Non-pigmented ciliary epithelial cell (primary cell): ENCODE data around the gene SIX4.
"Not testable (repeated sequence)": the region's sequence is repeated elsewhere in the genome, so short reads cannot be mapped to it uniquely, and the experiment has no call there.

ENCODE experiments used
- DNase-seq: peaks from one replicate; pipeline ENCODE4 v3.0.0-alpha.2; 2010; ENCODE audit warnings: low read depth

The SIX4 gene

DNA sequence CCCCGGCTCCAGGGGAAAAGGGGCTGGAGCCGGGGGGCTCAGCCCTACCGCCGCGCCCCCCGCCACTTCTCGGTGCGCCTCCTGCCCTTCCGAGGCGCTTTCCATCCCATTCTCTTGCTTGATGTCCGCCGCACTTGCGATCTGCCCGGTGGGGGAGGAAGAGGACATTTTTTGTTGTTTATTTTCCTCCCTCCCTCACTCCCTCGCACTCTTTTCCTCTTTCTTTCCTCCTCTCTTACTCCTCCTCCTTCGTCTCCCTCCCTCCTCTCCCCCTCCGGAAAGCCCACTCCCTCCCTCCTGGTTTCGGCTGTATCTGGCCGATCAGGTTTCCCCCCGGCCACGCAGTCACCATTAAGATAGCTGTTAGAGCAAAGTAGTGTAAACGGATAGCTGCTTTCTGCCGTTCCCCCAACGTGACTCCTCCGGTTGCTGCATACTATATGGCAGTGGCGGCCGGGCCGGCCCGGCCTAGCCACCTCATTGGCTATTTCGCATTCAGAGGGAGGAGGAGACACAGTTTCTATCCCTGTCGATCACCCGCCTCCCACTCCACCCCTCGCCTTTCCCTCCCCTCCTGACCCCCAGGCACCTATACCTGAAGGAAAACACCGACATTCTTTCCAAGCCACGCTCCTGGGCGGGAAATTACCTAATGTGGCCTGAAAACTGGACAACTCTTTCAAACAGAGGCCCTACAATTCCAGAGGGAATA lies at the start of gene SIX4:
Gene SIX4 (minus strand): TSS at position 445 of the 712 bp plus-strand sequence. CDS start 277 bp downstream, at position 168.
- DNase-seq, result no peak

DNA sequence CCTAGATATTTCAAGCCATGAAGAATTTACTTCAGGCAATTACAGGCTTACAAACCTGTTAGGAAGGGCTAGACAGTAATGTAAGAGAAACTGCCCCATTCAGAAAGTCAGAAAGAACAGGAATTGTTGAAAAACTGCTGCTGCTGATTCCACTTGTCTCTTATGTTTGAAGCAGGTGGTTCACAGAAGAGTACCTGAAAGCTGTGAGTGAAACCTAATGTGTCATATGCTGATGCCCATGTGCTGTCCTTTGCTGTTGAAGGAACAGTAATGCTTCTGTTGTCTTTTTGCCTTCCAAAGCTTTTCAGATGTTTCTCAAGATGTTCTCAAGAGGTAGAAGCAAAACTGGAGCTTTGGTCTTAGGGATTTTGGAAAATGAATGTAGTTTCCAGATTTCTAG lies 49.4 kb upstream of the SIX4 start:
- no peak for DNase-seq

DNA sequence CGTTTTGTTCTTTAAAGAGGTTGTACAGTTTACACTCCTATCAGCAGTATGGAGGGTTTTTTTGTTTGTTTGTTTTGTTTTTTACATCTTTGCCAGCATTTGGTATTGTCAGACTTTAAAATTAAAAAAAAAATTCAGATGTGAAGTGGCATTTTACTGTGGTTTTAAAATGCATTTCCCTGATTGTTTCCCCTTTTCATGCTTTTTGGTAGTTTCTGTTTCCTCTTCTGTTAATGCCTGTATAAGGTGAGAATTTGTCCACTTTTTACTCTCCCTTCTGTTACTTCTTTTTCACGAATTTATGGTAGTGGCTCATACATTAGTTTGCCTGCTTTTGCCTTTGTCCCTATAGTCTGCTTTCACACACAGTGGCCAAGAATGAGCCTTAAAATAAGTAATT lies 47.0 kb upstream of the SIX4 start:
- no peak for DNase-seq

DNA sequence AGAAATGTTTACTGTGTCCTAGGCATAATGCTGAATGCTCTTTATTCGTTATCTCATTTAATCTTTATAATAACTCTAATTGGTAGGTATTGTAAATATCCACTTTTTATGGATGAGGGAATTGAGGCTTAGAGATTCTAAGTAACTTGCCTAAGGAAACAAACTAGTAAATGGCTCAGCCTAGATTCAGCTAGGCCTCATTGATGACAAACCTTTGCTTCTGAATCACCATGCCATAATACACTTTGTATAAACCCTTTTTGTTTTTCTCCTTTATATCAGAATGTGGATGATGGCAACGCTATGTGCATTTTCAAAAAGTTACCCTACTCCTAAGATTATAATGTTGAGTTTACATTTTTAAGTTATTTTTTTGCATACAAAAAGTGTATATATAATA lies 44.5 kb upstream of the SIX4 start:
- no peak for DNase-seq

DNA sequence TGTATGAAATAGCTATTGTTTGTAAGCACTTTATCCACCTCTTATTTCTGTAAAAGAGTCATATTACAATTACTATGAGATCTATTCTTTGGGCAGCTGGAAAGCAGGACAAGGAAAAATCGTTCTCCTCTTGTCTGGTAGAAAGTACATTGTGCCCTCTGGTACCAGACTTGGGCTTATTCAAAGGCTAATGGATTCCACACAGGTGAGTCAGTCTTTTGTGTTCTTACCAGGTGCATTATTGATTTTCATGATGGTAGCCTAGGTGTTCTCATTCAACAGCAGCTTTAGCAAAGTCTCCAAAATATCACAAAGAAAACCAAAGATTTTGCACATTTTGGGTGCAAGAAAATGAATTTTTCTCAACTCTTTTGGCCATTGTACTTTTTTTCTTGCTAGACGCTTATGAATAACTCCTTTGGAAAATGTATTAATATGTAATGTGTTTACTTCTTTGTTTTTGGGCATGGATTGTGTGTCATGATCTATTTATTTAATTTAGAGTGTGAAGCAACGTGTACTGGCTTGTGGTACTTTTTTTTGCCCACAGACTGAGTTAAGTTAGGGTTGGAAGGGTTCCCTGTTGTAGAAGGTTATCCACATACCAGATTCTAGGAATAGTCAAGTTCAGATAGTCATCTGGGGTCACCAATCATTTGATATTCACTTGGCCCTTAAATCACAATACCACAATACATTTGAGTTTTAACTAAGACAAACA lies 36.7 kb upstream of the SIX4 start:
- no peak for DNase-seq

DNA sequence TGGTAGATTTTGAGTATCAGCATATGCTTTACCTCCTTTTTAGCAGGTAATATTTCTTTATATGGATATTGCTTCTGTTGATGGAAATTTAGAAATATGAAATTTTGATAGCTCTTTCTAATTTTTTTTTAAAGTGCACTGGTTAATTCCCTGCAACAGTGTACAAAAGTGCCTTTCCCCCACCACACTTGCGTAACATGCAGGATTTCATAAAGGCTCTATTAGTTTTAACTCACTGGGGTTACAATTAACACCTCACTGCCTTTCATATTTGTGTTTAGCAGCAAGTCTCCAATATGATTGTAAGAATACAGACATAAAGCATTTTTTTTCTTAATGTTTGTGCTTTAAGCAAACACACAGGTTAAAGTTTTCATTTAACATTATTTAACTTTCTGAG lies 36.1 kb upstream of the SIX4 start:
- DNase-seq, result no peak

DNA sequence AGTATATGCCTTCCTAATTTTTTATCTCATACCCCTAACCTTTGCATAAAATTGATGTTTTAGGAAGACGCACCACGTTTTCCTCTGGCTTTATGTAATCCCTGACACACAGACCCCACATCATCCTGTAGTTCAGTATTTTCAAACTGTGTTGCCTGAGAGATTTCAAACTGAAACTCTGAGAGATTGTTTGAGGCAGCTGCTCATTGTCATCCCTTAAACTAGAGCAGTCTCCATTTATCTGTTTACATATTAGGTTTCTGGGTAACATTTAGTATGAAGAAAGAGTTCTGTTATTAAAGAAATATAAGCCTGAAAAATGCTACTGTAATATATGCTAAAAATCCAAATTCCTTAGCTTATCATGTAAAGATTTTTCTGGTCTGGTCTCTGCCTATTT lies 34.7 kb upstream of the SIX4 start:
- no peak for DNase-seq

DNA sequence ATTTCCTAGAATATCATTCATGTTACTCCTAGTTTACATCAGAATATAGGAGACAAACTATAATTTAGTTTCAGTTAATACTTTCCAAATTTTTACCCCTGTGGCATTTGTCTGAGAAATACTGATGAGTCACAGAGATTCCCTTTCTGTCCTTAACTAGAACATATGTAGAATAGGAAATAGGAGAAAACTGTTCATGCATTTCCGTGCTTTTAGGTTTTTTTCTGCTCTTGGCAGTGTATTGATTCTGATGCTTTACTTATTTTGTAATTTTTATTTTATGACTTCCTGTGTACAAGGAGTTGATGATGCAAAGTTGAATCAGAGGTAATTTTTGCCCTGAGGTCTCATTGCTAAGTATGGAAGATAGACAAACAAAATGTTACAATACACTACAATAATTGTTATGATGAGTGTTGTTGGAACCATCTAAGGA lies 33.4 kb upstream of the SIX4 start:
- no peak for DNase-seq

DNA sequence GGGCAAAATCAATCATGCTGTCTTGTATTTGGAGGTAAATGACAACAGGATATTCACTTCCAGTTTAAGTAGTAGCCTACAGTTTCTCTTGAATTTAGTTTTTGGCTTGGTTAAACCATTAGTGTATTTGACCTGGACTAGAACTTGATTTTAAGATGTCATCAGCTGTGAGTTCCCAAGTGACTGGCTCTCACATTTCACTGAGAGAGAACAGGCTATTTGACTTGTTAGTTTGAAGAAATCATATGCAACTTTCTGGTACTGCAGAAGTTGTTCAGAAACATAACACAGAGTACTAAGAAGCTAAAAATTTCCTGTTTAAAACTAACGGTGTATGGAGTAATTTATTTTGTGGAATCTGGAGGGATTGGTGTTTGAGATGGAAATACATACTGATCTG lies 32.7 kb upstream of the SIX4 start:
- no peak for DNase-seq

DNA sequence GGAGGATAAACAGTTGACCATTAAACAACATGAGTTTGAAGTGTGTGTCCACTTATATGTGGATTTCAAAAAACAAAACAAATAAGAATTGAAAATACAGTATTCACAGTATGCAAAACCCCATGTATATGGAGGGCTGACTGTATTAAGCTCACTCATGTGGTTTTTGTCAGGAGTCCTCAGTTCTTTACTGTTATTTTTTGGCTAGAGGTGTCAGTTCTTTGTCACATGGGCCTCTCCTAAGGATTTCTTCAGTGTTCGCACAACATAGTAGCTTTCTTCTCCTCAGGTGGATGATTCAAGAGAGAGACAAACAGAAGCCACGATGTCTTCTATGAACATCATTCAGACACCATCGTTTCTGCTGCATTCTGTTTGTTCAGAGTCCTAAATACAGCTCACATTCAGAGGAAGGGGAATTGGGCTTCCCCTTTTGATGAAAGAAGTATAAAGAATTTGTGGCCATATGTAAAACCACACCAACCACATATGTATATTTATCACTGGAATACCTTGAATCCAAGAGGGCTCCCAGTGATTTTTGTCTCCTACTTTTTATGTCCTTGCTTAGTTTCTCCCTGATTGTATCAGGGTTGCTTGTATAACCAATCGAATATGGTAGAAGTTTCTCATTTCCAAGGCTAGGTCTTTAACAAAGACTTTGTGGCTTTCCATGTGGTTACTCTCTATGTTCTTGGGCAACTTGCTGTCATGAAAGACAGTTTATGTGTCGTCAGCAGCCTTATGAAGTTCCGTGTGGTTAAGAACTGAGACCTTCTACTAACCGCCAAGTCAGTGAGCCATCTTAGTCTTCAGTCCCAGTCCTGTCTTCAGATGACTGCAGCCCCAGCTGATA lies 29.3 kb upstream of the SIX4 start:
- no peak for DNase-seq

DNA sequence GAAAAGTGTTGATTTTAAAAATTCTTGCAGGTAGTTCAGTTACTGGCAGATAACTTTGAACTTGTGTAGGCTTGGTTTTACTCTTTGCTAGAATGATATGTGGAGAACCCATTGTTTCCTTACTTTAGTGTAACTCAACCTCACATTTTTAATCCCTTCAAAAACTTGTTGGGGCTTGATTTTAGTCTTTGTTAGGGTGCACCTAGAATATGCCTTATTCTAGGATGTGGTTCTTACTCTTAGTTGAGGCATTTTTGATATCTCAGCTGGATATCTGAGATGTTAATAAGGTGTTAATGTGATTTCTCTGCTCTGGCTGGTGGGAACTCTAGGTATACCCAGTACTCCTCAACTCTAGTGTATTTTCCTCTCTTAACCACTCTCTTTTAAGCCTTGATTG lies 20.4 kb upstream of the SIX4 start:
- no peak for DNase-seq

DNA sequence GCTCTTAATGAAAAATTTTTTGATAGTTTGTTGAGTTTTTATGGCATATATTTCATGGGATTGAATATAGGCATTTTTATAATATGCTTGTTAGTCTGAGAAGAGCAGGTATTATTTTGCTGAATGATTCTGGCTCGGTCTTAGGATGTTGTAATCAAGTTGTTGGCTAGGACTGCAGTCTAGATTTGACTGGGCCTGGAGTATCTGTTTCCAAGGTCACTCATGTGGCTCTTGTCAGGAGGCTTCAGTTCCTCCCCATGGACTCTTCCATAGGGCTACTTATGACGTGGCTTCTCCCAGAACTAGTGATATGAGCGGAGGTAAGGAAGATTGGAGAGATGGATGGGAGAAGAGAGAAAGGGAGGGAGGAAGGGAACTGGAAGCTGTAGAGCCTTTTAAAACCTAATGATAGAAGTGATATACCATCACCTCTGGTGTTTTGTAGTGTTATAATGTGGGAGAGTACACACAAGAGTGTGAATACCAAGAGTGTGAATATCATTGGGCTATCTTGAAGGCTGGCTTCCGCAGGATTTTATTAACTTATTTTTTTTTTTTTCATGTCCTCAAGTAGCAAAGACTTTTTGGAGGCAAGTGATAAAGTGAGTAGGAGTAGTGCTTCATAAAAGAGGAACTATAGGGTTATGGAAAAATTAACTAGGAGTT lies 14.8 kb upstream of the SIX4 start:
- no peak for DNase-seq

DNA sequence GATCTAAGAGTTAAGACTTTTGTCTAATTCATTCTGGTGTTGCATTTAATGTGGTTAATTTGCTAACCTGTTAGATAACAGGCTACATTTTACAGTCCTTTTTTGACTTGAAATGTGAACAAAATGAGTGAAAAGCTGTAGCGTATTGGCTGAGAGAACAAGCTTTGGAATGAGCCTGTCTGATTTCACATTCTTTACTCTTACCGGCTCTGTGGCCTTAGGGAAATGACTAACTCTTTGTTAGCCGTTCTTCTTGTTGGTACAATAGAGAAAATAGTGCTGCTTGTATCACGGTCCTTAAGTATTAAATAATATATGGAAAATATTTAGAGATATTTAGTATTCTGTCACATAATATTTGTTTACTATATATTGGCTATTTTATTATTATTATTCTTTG lies 12.3 kb upstream of the SIX4 start:
- DNase-seq, result peak; percentile 67

DNA sequence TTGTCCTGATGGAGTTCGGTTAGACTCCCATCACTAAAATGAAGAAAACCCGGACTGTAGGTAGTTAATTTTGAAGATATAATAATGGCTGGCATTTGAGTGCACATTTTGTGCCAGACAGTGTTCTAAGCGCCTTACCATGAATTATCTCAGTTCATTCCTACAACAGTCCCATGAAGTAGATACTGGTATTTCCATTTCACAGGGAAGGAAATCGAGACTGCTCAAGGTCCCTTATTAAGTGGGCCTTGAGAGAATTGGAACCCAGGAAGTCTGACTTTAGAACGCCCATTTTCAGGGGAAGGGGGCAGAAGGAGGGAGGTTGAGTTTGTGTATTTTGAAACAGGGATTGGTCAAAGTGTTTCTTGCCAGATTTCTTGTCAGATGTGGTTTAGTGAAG lies 11.3 kb upstream of the SIX4 start:
- no peak for DNase-seq

DNA sequence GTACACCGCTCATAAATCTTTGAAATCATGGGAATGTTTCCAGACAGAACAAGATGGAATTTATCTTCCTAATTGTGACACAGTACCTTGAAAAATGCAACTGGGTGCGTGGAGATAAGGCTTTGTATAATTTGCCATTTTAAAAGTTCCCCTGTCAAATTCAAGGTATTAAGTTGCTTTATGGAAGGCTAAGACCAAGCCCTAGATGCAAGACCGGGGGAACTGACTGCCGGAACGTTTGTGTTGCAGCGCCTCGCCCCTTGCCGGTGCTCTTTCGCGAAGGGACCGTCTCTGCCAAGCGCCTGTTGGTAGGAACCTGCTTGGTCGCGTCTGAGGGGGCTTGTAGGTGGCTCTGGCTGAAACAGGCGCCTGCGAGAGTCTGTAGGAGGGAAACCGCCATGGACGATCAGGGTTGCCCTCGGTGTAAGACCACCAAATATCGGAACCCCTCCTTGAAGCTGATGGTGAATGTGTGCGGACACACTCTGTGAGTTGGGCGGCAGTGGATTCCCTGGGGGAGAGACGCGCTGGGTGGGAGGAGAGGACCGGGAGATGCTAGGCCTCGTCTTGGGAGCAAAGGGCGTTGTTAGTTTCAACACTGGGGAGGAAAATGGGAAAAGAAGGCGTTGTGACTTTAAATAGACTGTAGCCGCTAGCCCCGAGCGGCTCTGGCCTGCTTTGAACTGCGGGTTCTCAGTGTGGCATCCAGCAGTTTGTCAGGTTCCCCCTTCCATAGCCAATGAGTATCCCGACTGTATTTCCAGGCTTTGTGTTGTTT lies 10.5 kb upstream of the SIX4 start, which contains the start of gene MNAT1:
Gene MNAT1 (plus strand): TSS at position 297 of the 778 bp plus-strand sequence. CDS start 102 bp downstream, at position 399.
- DNase-seq, result peak; percentile 65

DNA sequence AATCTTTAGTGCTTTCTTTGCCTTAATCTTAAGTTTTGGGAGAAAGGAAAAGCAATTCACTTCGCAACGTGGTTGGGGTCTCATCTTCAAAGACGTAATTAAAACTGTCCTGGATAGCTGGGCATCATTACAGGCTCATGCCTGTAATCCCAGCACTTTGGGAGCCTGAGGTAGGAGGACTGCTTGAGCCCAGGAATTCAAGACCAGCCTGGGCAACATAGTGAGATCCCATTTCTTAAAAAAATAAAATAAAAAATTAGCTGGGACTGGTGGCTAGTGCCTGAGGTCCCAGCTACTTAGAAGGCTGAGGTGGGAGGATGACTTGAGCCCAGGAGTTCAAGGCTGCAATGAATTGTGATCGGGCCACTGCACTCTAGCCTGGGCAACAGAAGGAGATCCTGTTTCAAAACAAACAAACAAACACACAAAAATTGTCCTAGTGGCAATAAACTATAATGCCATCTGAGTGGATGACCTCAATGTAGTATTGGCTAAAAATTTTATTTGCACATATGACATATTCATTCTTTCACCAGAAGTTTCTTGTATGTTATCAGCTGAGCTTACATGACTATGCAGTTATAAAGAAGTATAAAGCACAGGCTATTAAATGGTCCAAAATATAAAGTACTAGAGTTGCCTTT lies 8.8 kb upstream of the SIX4 start:
- DNase-seq, result no peak

DNA sequence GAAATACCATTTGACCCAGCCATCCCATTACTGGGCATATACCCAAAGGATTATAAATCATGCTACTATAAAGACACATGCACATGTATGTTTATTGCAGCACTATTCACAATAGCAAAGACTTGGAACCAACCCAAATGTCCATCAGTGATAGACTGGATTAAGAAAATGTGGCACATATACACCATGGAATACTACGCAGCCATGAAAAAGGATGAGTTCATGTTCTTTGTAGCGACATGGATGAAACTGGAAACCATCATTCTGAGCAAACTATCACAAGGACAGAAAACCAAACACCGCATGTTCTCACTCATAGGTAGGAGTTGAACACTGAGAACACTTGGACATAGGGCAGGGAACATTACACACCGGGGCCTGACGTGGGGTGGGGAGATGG lies 7.1 kb upstream of the SIX4 start:
- DNase-seq, result not testable (repeated sequence)

DNA sequence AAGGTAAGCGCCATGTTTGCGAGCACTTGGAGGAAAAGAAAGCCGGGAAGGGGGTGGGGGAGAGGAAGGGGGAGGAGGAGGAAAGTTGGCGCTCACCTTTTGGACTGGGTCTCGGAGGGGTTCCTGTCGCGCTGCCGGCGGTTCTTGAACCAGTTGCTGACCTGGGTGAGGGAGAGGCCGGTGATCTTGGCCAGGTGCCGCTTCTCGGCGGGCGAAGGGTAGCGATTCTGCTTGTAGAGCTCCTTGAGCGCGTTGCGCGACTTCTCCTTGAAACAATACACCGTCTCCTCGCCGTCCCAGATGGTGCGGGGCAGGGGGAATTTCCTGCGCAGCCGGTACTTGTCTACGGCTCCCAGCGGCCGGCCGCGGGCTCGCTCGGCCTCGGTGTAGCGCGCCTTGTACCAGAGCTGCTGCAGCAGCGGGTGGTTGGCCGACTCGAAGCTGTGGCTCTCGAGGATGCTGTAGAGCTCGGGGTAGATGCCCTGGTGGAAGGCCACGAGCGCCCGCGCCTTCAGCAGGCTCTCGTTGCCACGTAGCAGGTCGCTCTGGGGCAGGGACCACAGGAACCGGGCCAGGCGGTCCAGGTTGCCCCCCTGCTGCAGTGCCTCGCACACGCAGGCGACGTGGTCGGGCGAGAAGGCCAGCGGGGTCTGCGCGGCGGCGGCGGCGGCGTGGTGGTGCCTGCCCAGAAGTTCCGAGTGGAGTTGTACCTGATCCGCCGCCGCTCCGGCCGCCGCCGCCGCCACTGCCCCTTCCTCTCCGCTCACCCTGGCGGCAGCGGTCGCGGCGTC lies 840 bp downstream of the SIX4 start:
- DNase-seq, result no peak

DNA sequence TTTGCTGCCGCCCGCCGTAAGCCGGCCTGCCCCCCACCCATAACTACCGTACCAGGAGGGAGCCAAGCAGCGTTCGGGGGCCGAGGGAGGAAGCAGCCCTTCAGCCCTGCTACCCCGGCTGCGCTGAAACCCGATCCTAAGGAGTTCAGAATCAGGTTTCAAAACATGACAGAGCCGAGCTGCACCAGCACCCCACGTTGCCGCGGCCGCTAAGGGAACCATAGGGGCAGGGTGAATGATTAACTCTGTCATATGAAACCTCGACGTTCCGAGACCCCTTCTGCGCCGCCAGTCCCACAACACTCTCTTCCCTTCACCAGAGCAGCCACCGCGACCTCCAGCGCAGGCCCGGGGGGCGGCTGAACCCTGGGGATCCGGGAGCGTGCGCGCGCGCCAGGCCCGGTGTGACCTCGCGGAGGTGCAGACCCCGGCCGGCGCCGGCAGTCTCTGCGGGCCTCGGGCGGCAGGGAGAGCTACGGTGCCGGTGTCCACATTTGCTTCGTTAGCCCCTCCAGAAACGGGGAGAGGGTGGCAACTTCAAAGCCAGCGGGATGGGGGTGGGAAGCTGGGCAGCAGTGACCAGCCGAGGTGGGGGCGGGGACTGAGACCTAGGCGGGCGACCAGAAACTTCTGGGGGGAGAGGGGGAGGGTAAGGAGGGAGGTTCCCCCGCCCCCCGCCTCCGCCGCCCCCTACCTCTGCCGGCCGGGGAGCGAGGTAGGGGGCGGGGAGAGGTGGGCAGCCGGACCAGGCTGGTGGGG lies 1.6 kb downstream of the SIX4 start:
- no peak for DNase-seq

DNA sequence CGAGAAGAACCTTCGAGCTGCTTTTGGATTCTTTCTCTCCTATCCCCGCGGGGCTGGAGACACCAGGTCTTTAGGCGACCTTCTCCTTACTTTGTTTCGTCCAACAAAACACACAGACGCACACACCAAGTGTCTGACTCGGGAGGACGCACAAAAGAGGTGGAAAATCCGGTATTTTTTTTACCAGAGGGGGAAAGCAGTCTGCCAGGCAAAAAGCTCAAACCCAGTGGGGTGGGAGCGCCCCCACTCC lies 2.1 kb downstream of the SIX4 start:
- DNase-seq, result no peak
